Heart left ventricle (tissue), 16 donors: ENCODE results near the gene PI4K2A. TPM values are rescaled to one million over a fixed set of nuclear protein-coding genes. Genes with fewer than 3 reads are reported as not detected.

Experiments
- ATAC-seq, 4 donors: fragments of 200-7000 bp; cut with Tn5 transposase; one replicate each; pipeline ENCODE4 v1.9.1; 2020 to 2022; ENCODE audit warnings: moderate library complexity in 4 of 4, mild to moderate bottlenecking in 3 of 4, moderate number of reproducible peaks in 1 of 4
- DNase-seq, 5 donors: peaks; one replicate each; pipeline ENCODE4 v3.0.0-alpha.2; 2020
- H3K27ac ChIP-seq, 12 donors: fragments of 200-600 bp; sonication (generic) in 4 of 12; one replicate each; pipeline versions ENCODE4 v1.5.0 to v1.8.0; 2016 to 2022; ENCODE audit warnings: mild to moderate bottlenecking in 2 of 12
- H3K27me3 ChIP-seq, 9 donors: fragments of 200-600 bp; sonication (generic) in 2 of 9; one replicate each; pipeline versions ENCODE4 v1.5.1 to v1.8.0; 2016 to 2022; ENCODE audit warnings: mild to moderate bottlenecking in 3 of 9
- H3K36me3 ChIP-seq, 9 donors: fragments of 200-600 bp; sonication (generic) in 2 of 9; one replicate each; pipeline versions ENCODE4 v1.5.0 to v1.8.0; 2018 to 2022; ENCODE audit warnings: mild to moderate bottlenecking in 2 of 9
- H3K4me1 ChIP-seq, 12 donors: fragments of 200-600 bp; sonication (generic) in 4 of 12; one replicate each; pipeline versions ENCODE4 v1.5.0 to v1.8.0; 2016 to 2022; ENCODE audit warnings: mild to moderate bottlenecking in 3 of 12
- H3K4me3 ChIP-seq, 12 donors: fragments of 200-600 bp; sonication (generic) in 4 of 12; one replicate each; pipeline versions ENCODE4 v1.5.0 to v1.8.0; 2017 to 2022; ENCODE audit warnings: mild to moderate bottlenecking in 9 of 12, moderate library complexity in 4 of 12
- H3K9me3 ChIP-seq, 12 donors: fragments of 200-600 bp; sonication (generic) in 4 of 12; one replicate each; pipeline versions ENCODE4 v1.5.0 to v1.8.0; 2016 to 2022; ENCODE audit warnings: mild to moderate bottlenecking in 1 of 12
- POLR2A ChIP-seq, 2 donors: fragments of 450-650 bp; IDR thresholded peaks; one replicate each; pipeline ENCODE4 v1.6.1; 2017; ENCODE audit warnings: antibody characterized with exemption in 2 of 2, mild to moderate bottlenecking in 2 of 2, moderate library complexity in 2 of 2
- WGBS, 4 donors: extraction: QIAGEN DNeasy Blood & Tissue Kit in 2 of 4; methylation state at CpG; one replicate each; pipeline versions ENCODE4 v1.1.5 to v1.1.7; 2013 to 2018; 5-methylcytosine and 5-hydroxymethylcytosine counted together
- intact Hi-C, 10 donors: fragments of 100-400 bp; cut with DNase I; formaldehyde crosslinking; loops; one replicate each; pipeline versions ENCODE4 v1.11.1 to v1.14.2; 2022
- polyA plus RNA-seq, 2 donors: library from polyadenylated mRNA; stranded (reverse); fragments of 200-250 nt; gene quantifications; one replicate each; pipeline ENCODE4 v1.2.3, GENCODE V29; 2013
- total RNA-seq, 9 donors: library from RNA; depleted of rRNA in 2 of 9; stranded (reverse); fragments of >200 nt in 2 of 9; fragmentation: NEBNext Ultra II Directional in 3 of 9; extraction: Animal tissue kit (Norgen Biotek cat#: 25700) in 3 of 9; gene quantifications; one replicate each; pipeline versions ENCODE4 v1.1.0 to v1.2.4, GENCODE V29; 2016 to 2023
- TF ChIP-seq, protein P1 (sequence below), 12 donors: fragments of 200-600 bp; sonication (generic) in 4 of 12; IDR thresholded peaks; one replicate each; pipeline versions ENCODE4 v1.5.0 to v1.8.0; 2018 to 2022; ENCODE audit warnings: antibody characterized with exemption in 12 of 12, mild to moderate bottlenecking in 5 of 12
- donor health status: ischemic (EF 13 %, LVEDD 7.1; RV severe dilation, severe dysfunction).
- donor health status: healthy with polysubstance abuse.
- donor health status: DM: no; HTN: yes; CAD: no.
- donor health status: DM: no; HTN: no; CAD: no.
- donor health status: ischemic (EF 25% LVEDD 6.9; RV normal size, moderate dysfunction).
- donor health status: ischemic (EF 25% LVEDD 5.7; RV mildly dilated, moderate dysfunction).
- donor health status: healthy.
- donor health status: DM: yes; HTN: yes; CAD: no.
- donor health status: ischemic (EF 35%, LVEDD 5.7; RV mildly dilated, moderate dysfunction).
- donor health status: nonischemic (EF 11% LVEDD 7.7; RV severe dilation, severe dysfunction).
- donor health status: DM: yes; HTN: yes; CAD: no.
- donor health status: PGD.
- donor health status: ischemic (EF 29% LVEDD 5.4; RV normal size, mild dysfunction).
- donor health status: nonischemic (EF 23%, LVEDD 6.1; RV moderate dilation, normal function).

The PI4K2A gene
- total and polyA plus RNA-seq, 11 donors = 5.6 to 36.8 (median 17.3) TPM

DNA sequence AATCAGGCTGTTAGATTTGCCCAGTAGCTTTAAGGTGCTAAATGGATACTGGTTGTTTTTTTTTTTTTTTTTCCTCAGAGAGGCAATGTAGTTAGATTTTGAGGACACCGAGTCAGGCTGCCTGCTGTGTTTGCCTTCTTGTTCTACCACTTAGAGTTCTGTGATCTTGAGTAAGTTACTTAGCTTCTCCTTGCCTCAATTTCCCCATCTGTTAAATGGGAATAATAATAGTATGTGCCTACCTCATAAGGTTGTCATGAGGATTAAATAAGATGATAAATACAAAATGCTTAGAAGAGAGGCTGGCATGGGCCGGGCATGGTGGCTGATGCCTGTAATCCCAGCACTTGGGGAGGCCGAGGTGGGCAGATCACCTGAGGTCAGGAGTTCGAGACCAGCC, 21.7 kb upstream of the PI4K2A start:
- DNase-seq = no peak
- TF ChIP-seq, protein P1, sequence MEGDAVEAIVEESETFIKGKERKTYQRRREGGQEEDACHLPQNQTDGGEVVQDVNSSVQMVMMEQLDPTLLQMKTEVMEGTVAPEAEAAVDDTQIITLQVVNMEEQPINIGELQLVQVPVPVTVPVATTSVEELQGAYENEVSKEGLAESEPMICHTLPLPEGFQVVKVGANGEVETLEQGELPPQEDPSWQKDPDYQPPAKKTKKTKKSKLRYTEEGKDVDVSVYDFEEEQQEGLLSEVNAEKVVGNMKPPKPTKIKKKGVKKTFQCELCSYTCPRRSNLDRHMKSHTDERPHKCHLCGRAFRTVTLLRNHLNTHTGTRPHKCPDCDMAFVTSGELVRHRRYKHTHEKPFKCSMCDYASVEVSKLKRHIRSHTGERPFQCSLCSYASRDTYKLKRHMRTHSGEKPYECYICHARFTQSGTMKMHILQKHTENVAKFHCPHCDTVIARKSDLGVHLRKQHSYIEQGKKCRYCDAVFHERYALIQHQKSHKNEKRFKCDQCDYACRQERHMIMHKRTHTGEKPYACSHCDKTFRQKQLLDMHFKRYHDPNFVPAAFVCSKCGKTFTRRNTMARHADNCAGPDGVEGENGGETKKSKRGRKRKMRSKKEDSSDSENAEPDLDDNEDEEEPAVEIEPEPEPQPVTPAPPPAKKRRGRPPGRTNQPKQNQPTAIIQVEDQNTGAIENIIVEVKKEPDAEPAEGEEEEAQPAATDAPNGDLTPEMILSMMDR (IDR thresholded peaks at IDR 0.05) = no peak
- TF ChIP-seq POLR2A (IDR thresholded peaks at IDR 0.05) = no peak
- intact Hi-C loops = loop anchor here in 2 of 10 donors (10.0 kb wide), 1 partner anchor 214 kb away; the partner anchor contains the start of gene RRP12 (in 2 of the 2)

DNA sequence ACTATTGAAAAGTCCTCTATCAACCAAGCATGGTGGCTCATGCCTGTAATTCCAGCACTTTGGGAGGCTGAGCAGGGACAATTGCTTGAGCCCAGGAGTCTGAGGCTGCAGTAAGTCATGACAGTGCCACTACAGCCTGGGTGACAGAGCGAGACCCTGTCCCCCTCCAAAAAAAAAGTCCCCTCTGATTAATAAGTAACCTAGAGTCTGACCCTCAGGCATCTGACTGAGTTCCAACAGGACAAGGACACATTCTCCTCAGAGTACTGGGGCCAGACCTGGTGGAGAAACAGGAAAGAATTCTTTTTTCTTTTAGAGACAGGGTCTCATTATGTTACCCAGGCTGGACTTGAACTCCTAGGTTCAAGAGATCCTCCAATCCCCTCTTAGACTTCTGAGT, 17.2 kb upstream of the PI4K2A start:
- WGBS, 4 donors = 88 to 100% (median 94%) methylated on average over 1 of the region's 1 CpG
- H3K4me3 ChIP-seq = no peak overlapping the region
- intact Hi-C loops = loop anchor here in 1 of 10 donors (10.0 kb wide), 1 partner anchor 218 kb away; the partner anchor contains the start of gene RRP12
- DNase-seq (no peak), ATAC-seq (no peak)
- no peak for TF ChIP-seq POLR2A (IDR thresholded peaks at IDR 0.05)
- TF ChIP-seq, protein P1 (IDR thresholded peaks at IDR 0.05) = no peak
- H3K36me3 ChIP-seq = peaks cover 0 to 6% (median 0%) of the 10 kb centered on the region in 9 donors
- no peaks in the 10 kb centered on the region for H3K27me3 ChIP-seq
- H3K9me3 ChIP-seq = no peaks in the 10 kb centered on the region
- peaks cover 0 to 9% (median 0%) of the 10 kb centered on the region in 12 donors for H3K4me1 ChIP-seq
- H3K27ac ChIP-seq = no peak overlapping the region

More for the DNA sequence above, 21.7 kb upstream of the PI4K2A start:
- Histone ChIP-seq H3K9me3 (no peaks in the 10 kb centered on the region), H3K27me3 (no peaks in the 10 kb centered on the region), H3K36me3 (peaks cover 0 to 19% (median 0%) of the 10 kb centered on the region in 9 donors), H3K4me1 (no peaks in the 10 kb centered on the region), H3K27ac (no peak overlapping the region), H3K4me3 (no peak overlapping the region)
- ATAC-seq = no peak
- WGBS, 4 donors = 92 to 98% (median 97%) methylated on average over 4 of the region's 4 CpGs

DNA sequence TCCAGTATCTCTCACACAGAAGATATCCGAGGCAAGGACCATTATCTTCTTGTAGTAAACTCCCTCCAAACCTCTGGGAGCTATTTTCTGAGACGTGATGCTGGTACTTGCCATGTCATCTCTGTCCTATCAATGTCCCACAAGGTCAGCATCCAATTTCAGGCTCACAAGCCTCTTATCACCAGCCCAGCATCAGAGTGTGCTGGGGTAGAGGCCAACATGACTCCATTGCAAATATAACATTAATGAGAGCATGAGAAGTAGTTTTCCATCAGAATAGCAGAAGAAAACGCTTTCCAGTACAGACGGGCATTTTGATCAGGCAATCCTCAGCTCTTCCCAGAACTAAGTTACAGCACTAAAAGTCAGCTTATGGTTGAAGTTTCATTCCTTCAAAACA, 12.7 kb upstream of the PI4K2A start:
- DNase-seq = no peak
- Histone ChIP-seq H3K9me3 (no peaks in the 10 kb centered on the region), H3K4me3 (no peak overlapping the region), H3K27me3 (no peaks in the 10 kb centered on the region), H3K4me1 (peaks cover 0 to 15% (median 2%) of the 10 kb centered on the region in 12 donors), H3K36me3 (no peaks in the 10 kb centered on the region), H3K27ac (peak overlapping the region in 5 of 12 donors; percentile 12 to 68 (median 21))
- 33 to 39% (median 38%) methylated on average over 4 of the region's 4 CpGs for WGBS, 4 donors
- intact Hi-C loops = loop anchor here in 1 of 10 donors (10.0 kb wide), 1 partner anchor 223 kb away; the partner anchor contains the start of gene RRP12
- peak in 3 of 4 donors; percentile 34 to 74 (median 51) for ATAC-seq
- no peak for TF ChIP-seq POLR2A (IDR thresholded peaks at IDR 0.05)
- TF ChIP-seq, protein P1 (IDR thresholded peaks at IDR 0.05) = no peak

DNA sequence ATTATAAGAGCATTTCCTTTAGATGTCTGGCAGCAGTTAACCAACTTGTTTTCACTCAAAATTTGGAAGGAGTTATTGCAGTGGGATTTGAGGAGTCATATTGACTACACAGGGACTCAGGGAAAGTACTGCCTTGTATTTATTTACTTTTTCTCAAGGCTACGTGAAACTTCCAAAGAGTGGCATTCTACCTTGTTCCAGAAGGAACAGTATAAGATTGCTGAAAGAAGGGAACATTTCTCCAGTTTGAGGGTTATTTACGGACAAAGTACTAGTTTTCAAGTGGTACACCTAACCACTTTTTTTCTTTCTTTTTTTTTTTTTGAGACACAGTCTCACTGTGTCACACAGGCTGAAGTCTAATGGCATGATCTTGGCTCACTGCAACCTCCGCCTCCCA, 12.2 kb upstream of the PI4K2A start:
- TF ChIP-seq POLR2A (IDR thresholded peaks at IDR 0.05) = no peak
- TF ChIP-seq, protein P1 (IDR thresholded peaks at IDR 0.05) = no peak
- 86 to 91% (median 90%) methylated on average over 3 of the region's 3 CpGs for WGBS, 4 donors
- H3K27me3 ChIP-seq = no peaks in the 10 kb centered on the region
- H3K27ac ChIP-seq = peak overlapping the region in 5 of 12 donors; percentile 12 to 68 (median 21)
- DNase-seq (no peak), ATAC-seq (no peak)
- intact Hi-C loops = loop anchor here in 1 of 10 donors (10.0 kb wide), 1 partner anchor 223 kb away; the partner anchor contains the start of gene RRP12
- no peaks in the 10 kb centered on the region for H3K36me3 ChIP-seq
- no peak overlapping the region for H3K4me3 ChIP-seq
- H3K4me1 ChIP-seq = peaks cover 0 to 16% (median 3%) of the 10 kb centered on the region in 12 donors
- no peaks in the 10 kb centered on the region for H3K9me3 ChIP-seq
